CD14-positive monocyte (primary cell): ENCODE results near the gene DGKQ. TPM values are rescaled to one million over a fixed set of nuclear protein-coding genes. Genes with fewer than 3 reads are reported as not detected.

ENCODE experiments used
- DNase-seq, 3 donors: peaks; one replicate each; pipeline ENCODE4 v3.0.0-alpha.2; 2011 to 2022
- H2AFZ ChIP-seq: 2 replicates; pipeline ENCODE4 v1.6.0; 2012; ENCODE audit warnings: mild to moderate bottlenecking, low read depth, low read length, inconsistent platforms; ENCODE audit not compliant: insufficient read depth, poor library complexity, severe bottlenecking
- H3K27ac ChIP-seq, 2 donors: 1 replicate in 1 of 2; 2 replicates in 1 of 2; pipeline ENCODE4 v1.5.1; 2012 to 2013; ENCODE audit warnings: low read length in 2 of 2, control low read depth in 1 of 2, inconsistent platforms in 1 of 2, low read depth in 1 of 2, mild to moderate bottlenecking in 1 of 2
- H3K27me3 ChIP-seq, 2 donors: one replicate each; pipeline versions ENCODE4 v1.6.0 to v1.6.1; 2011 to 2013; ENCODE audit warnings: low read length in 2 of 2; ENCODE audit not compliant: control insufficient read depth in 2 of 2, insufficient read depth in 2 of 2
- H3K36me3 ChIP-seq, 2 donors: replicated peaks in 1 of 2; 1 replicate in 1 of 2; 2 replicates in 1 of 2; pipeline versions ENCODE4 v1.5.1 to v1.6.1; 2012 to 2013; ENCODE audit warnings: low read length in 2 of 2, control low read depth in 1 of 2, inconsistent platforms in 1 of 2, mild to moderate bottlenecking in 1 of 2; ENCODE audit not compliant: insufficient read depth in 2 of 2, control insufficient read depth in 1 of 2
- H3K4me1 ChIP-seq, 2 donors: 1 replicate in 1 of 2; 2 replicates in 1 of 2; pipeline versions ENCODE4 v1.5.1 to v1.6.1; 2012 to 2013; ENCODE audit warnings: low read length in 2 of 2, control low read depth in 1 of 2, inconsistent platforms in 1 of 2, mild to moderate bottlenecking in 1 of 2, moderate library complexity in 1 of 2; ENCODE audit not compliant: insufficient read depth in 2 of 2, control insufficient read depth in 1 of 2
- H3K4me2 ChIP-seq: replicated peaks from 2 replicates; pipeline ENCODE3; 2012; ENCODE audit warnings: low read length, moderate library complexity, mild to moderate bottlenecking; ENCODE audit not compliant: poor library complexity, severe bottlenecking; ENCODE audit errors: extremely low read depth
- H3K4me3 ChIP-seq, 3 experiments: fragments of 200-600 bp in 1 of 3; sonication (generic) in 1 of 3; replicated peaks in 1 of 3; 1 replicate in 2 of 3; 2 replicates in 1 of 3; pipeline ENCODE4 v1.5.1; 2011 to 2013; ENCODE audit warnings: low read length in 3 of 3, mild to moderate bottlenecking in 3 of 3, control low read depth in 2 of 3, low read depth in 2 of 3, inconsistent platforms in 1 of 3, moderate library complexity in 1 of 3
- H3K79me2 ChIP-seq: 2 replicates; pipeline ENCODE4 v1.6.0; 2012; ENCODE audit warnings: mild to moderate bottlenecking, control low read depth, inconsistent platforms, low read length, moderate library complexity; ENCODE audit not compliant: insufficient read depth
- H3K9ac ChIP-seq: 2 replicates; pipeline ENCODE4 v1.6.0; 2017; ENCODE audit warnings: low read length, mild to moderate bottlenecking; ENCODE audit not compliant: insufficient read depth, poor library complexity, severe bottlenecking
- H3K9me3 ChIP-seq, 2 donors: replicated peaks in 1 of 2; 1 replicate in 1 of 2; 2 replicates in 1 of 2; pipeline versions ENCODE4 v1.5.1 to v1.6.1; 2012 to 2013; ENCODE audit warnings: low read length in 2 of 2, control low read depth in 1 of 2; ENCODE audit not compliant: control insufficient read depth in 1 of 2, insufficient read depth in 1 of 2
- H4K20me1 ChIP-seq: 2 replicates; pipeline ENCODE4 v1.6.0; 2012; ENCODE audit warnings: mild to moderate bottlenecking, low read length, control low read depth, moderate library complexity; ENCODE audit not compliant: insufficient read depth
- H3K27ac Mint-ChIP-seq, 7 donors: one replicate each; pipeline ENCODE4 v1.8.0; 2020; ENCODE audit warnings: mild to moderate bottlenecking in 7 of 7, mixed read lengths in 7 of 7, moderate library complexity in 6 of 7, inconsistent platforms in 2 of 7
- H3K27me3 Mint-ChIP-seq, 3 donors: one replicate each; pipeline ENCODE4 v1.8.0; 2021 to 2022; ENCODE audit warnings: low read depth in 3 of 3, mild to moderate bottlenecking in 3 of 3, mixed read lengths in 3 of 3, moderate library complexity in 3 of 3, inconsistent platforms in 1 of 3
- H3K36me3 Mint-ChIP-seq, 2 donors: one replicate each; pipeline ENCODE4 v1.8.0; 2020; ENCODE audit warnings: mixed read lengths in 2 of 2, inconsistent platforms in 1 of 2, mild to moderate bottlenecking in 1 of 2
- H3K4me1 Mint-ChIP-seq: one replicate; pipeline ENCODE4 v1.8.0; 2020; ENCODE audit warnings: mild to moderate bottlenecking, mixed read lengths
- H3K4me3 Mint-ChIP-seq, 2 donors: one replicate each; pipeline ENCODE4 v1.8.0; 2020; ENCODE audit warnings: mild to moderate bottlenecking in 2 of 2, mixed read lengths in 2 of 2, moderate library complexity in 1 of 2
- H3K9me3 Mint-ChIP-seq, 7 donors: one replicate each; pipeline ENCODE4 v1.8.0; 2020 to 2022; ENCODE audit warnings: mixed read lengths in 7 of 7, mild to moderate bottlenecking in 6 of 7, moderate library complexity in 6 of 7, inconsistent platforms in 2 of 7
- WGBS: methylation state at CpG from one replicate; pipeline ENCODE4 v1.1.5; 2013; ENCODE audit warnings: missing lambda C conversion rate; ENCODE audit not compliant: insufficient coverage; 5-methylcytosine and 5-hydroxymethylcytosine counted together
- intact Hi-C, 2 donors: fragments of 100-400 bp; cut with micrococcal nuclease; formaldehyde crosslinking; loops; one replicate each; pipeline versions ENCODE4 v1.15.0 to v1.15.1; 2023
- polyA plus RNA-seq, 3 donors: library from polyadenylated mRNA; depleted of rRNA in 1 of 3; unstranded in 2 of 3; stranded (reverse) in 1 of 3; fragments of 300-500 nt in 2 of 3; fragments of >200 nt in 1 of 3; fragmentation: Illumina TruSeq in 2 of 3; gene quantifications; 1 replicate in 2 of 3; 2 replicates in 1 of 3; pipeline ENCODE4 v1.2.3, GENCODE V29; 2012 to 2021
- TF ChIP-seq, protein P1 (sequence below): fragments of 200-600 bp; IDR thresholded peaks from one replicate; pipeline ENCODE4 v1.8.0; 2022; ENCODE audit warnings: antibody characterized with exemption, mild to moderate bottlenecking

DGKQ gene
- polyA plus RNA-seq, 3 donors: 0.58 to 23.1 (median 2.4) TPM

DNA sequence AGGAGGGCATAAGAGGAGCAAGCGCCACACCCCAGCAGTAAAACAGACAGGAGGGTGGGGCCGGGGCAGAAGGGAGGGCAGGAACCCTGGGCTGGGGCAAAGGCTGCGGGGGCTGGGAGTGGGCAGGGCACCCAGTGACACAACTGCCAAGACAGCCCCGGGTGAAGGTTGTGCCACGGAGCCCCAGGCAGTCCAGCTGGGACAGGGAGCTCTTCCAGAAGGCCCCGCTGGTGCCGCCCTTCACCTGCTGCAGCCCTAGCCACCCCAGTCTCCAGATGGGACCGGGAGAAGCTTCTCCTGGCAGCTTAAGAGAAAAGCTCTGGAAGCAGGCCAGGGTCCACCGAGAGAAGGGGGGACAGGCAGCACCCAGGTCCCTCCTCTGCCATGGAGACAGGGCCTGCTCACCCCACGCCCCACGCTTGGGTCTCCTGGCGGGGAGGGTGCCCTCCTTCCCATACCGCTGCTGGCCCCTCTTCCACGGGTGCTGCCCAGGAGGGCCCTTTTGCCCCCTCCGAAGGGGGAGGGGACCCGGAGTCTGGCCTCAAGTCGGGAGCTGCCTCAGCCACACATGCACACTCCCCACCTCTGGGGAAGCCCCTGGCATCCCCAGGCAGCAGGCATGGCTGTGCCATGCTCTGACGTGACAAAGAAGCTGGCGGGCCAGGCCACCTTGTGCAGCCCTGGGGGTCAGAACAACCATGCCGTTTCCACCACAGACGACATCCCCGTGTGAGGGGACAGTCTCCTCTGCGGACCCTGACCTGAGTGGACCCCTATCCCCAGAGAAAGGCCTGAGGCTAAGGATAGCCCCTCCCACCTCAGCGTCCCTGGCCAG, 1.5 kb downstream of the DGKQ start:
- Mint-ChIP-seq H3K4me3 (peak overlapping the region; percentile 68 to 77), H3K27me3 (peaks cover 4 to 26% (median 10%) of the 10 kb centered on the region in 3 donors), H3K27ac (peak overlapping the region in 1 of 7 donors; percentile 30), H3K36me3 (peaks cover 7 to 8% of the 10 kb centered on the region in 2 donors), H3K9me3 (peaks cover 0 to 5% (median 4%) of the 10 kb centered on the region in 7 donors), H3K4me1 (peaks cover 15% of the 10 kb centered on the region)
- intact Hi-C loops: loop anchor here (2.0 to 10.0 kb wide), 5 partner anchors 35 to 187 kb away; partner anchors contain the start of gene FGFRL1 (in 1 of the 2)
- Histone ChIP-seq H3K4me3 (peak overlapping the region in 2 of 3 experiments; percentile 46 to 90), H3K79me2 (peaks cover 18% of the 10 kb centered on the region), H3K9ac (peak overlapping the region; percentile 74), H3K4me1 (peaks cover 25 to 38% of the 10 kb centered on the region in 2 donors), H3K27ac (no peak overlapping the region), H2AFZ (no peak overlapping the region), H3K36me3 (peaks cover 0 to 8% of the 10 kb centered on the region in 2 donors), H4K20me1 (peaks cover 45% of the 10 kb centered on the region), H3K4me2 (peak overlapping the region; percentile 98), H3K9me3 (no peaks in the 10 kb centered on the region), H3K27me3 (peaks cover 0 to 24% of the 10 kb centered on the region in 2 donors)
- 82% methylated on average over 17 of the region's 24 CpGs for WGBS
- DNase-seq: no peak
- TF ChIP-seq, protein P1, sequence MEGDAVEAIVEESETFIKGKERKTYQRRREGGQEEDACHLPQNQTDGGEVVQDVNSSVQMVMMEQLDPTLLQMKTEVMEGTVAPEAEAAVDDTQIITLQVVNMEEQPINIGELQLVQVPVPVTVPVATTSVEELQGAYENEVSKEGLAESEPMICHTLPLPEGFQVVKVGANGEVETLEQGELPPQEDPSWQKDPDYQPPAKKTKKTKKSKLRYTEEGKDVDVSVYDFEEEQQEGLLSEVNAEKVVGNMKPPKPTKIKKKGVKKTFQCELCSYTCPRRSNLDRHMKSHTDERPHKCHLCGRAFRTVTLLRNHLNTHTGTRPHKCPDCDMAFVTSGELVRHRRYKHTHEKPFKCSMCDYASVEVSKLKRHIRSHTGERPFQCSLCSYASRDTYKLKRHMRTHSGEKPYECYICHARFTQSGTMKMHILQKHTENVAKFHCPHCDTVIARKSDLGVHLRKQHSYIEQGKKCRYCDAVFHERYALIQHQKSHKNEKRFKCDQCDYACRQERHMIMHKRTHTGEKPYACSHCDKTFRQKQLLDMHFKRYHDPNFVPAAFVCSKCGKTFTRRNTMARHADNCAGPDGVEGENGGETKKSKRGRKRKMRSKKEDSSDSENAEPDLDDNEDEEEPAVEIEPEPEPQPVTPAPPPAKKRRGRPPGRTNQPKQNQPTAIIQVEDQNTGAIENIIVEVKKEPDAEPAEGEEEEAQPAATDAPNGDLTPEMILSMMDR: no peak

DNA sequence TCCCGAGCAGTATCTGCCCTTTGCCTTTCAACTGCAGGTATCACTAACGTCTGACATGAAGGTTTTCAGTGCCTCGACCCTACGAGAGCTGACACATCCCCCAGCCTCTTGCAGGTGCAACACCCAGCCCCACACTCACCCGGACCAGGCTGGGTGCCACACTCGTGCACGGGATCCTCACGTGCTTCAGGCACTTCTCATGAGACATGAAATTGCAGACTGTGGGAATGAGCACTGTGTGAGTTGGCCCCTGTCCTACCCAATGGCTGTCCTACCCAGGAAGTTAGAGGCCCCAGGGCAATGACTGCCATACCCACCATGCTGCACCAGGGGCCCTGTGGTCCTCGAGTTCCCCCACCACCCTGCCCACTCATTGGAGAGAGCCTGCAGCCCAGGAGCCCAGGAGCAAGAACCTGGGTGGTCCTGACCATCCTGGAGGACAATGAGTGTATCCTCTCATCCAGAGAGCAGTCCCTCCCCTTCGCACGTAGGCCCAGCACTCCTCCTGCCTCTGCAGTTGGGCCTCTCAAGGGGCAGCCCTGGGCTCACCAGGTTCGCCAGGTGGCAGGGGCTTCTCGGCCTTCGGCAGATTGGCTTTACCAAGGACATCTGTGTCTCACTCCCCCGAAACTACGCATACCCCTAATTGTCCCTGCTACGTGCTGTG, 2.4 kb downstream of the DGKQ start:
- Mint-ChIP-seq H3K9me3 (peaks cover 0 to 5% (median 4%) of the 10 kb centered on the region in 7 donors), H3K36me3 (peaks cover 9 to 11% of the 10 kb centered on the region in 2 donors), H3K27me3 (peaks cover 4 to 21% (median 10%) of the 10 kb centered on the region in 3 donors), H3K4me1 (peaks cover 13% of the 10 kb centered on the region), H3K27ac (peak overlapping the region in 1 of 7 donors; percentile 62), H3K4me3 (no peak overlapping the region)
- H3K36me3 ChIP-seq: peaks cover 5 to 17% of the 10 kb centered on the region in 2 donors
- H2AFZ ChIP-seq: no peak overlapping the region
- no peak overlapping the region for H3K27ac ChIP-seq
- WGBS: over 99% methylated on average over 15 of the region's 17 CpGs
- no peak overlapping the region for H3K9ac ChIP-seq
- H3K9me3 ChIP-seq: no peaks in the 10 kb centered on the region
- TF ChIP-seq, protein P1: no peak
- H3K4me1 ChIP-seq: peaks cover 25 to 38% of the 10 kb centered on the region in 2 donors
- intact Hi-C loops: loop anchor here in 1 of 2 donors (5.0 to 10.0 kb wide), 3 partner anchors 34 to 186 kb away; no protein-coding TSS in a partner anchor
- peaks cover 45% of the 10 kb centered on the region for H4K20me1 ChIP-seq
- no peak overlapping the region for H3K4me2 ChIP-seq
- H3K4me3 ChIP-seq: no peak overlapping the region
- peaks cover 18% of the 10 kb centered on the region for H3K79me2 ChIP-seq
- no peak for DNase-seq
- H3K27me3 ChIP-seq: peaks cover 0 to 24% of the 10 kb centered on the region in 2 donors
